DOHH2 (cell line): ENCODE measurements around the gene LCE1C.

ENCODE experiments used
- CTCF ChIP-seq: fragments of 200-600 bp; sonication (generic); IDR thresholded peaks from one replicate; pipeline ENCODE4 v1.5.1; 2014; ENCODE audit warnings: antibody characterized with exemption, mild to moderate bottlenecking, low read depth, low read length; ENCODE audit not compliant: poor library complexity, severe bottlenecking
- EZH2phosphoT487 ChIP-seq: fragments of 200-600 bp; sonication (generic); IDR thresholded peaks from 2 replicates; pipeline ENCODE4 v1.6.1; 2017; ENCODE audit warnings: borderline replicate concordance, mild to moderate bottlenecking, antibody characterized with exemption, low read length, moderate library complexity, mixed read lengths

GRCh38 chr1:152774875-152775274, 31.6 kb downstream of the LCE1C start, which contains the start of gene LCE1F:
- TF ChIP-seq CTCF (no peak), EZH2phosphoT487 (no peak)
